ENCODE measurements around the gene ETV5.

DNA sequence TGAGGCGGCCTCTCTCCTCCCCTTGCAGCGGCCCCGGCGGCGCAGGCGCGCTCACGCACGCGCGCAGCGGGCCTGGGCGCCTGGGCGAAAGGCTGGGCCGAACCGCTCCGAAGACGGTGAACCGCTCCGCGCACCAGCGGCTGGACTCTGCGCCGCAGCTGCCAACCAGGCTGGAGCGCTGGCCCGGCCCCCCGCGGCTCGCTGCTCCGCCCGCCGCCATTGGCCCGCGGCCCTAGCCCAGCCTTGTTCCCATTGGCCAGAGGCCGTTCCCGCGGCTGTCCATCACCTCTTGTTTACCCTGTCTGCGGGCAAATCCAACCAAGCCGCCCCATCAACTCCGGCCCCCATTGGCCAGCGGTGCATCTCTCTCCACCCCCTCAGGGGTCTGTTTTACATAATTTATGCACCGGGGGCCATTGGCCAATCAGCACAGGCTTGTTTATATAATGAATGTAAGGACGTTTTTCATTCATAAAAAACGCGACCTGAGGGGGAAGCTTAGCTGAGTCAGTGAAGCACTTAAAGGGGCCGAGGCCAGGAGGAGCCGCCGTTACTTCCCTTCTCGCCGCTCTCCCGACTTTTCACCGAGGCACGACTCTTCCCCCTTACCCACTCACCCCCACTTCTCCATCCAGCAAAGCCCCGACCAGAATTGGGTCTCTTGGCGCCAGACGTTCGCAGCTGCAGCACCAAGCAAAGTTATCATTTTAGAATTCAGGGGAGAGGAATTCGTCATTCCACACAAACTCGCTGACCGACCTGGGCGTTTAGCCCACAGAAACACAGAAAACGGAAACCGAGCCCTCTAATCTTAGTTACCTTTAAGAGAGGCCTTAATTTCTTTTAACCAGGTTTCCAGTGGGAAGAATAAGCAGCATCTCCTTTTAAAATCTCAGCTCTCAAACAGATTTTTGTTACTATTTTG is at the start of gene ETV5:
- TF ChIP-seq, protein P1, sequence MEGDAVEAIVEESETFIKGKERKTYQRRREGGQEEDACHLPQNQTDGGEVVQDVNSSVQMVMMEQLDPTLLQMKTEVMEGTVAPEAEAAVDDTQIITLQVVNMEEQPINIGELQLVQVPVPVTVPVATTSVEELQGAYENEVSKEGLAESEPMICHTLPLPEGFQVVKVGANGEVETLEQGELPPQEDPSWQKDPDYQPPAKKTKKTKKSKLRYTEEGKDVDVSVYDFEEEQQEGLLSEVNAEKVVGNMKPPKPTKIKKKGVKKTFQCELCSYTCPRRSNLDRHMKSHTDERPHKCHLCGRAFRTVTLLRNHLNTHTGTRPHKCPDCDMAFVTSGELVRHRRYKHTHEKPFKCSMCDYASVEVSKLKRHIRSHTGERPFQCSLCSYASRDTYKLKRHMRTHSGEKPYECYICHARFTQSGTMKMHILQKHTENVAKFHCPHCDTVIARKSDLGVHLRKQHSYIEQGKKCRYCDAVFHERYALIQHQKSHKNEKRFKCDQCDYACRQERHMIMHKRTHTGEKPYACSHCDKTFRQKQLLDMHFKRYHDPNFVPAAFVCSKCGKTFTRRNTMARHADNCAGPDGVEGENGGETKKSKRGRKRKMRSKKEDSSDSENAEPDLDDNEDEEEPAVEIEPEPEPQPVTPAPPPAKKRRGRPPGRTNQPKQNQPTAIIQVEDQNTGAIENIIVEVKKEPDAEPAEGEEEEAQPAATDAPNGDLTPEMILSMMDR (tag by site-specific recombination; IDR thresholded peaks at IDR 0.05): no peak
- TF ChIP-seq, protein P2, sequence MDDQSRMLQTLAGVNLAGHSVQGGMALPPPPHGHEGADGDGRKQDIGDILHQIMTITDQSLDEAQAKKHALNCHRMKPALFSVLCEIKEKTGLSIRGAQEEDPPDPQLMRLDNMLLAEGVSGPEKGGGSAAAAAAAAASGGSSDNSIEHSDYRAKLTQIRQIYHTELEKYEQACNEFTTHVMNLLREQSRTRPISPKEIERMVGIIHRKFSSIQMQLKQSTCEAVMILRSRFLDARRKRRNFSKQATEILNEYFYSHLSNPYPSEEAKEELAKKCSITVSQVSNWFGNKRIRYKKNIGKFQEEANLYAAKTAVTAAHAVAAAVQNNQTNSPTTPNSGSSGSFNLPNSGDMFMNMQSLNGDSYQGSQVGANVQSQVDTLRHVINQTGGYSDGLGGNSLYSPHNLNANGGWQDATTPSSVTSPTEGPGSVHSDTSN (CRISPR knock-in tag; IDR thresholded peaks at IDR 0.05): peak; percentile 95
- TF ChIP-seq ZNF433 (tag by site-specific recombination; IDR thresholded peaks at IDR 0.05; ENCODE audit: low read depth) (no peak), ZNF24 (tag by site-specific recombination; IDR thresholded peaks at IDR 0.05) (0 out of 2 replicates have a peak, but pooled peaks have one; percentile 28), ZNF660 (tag by site-specific recombination; IDR thresholded peaks at IDR 0.05) (peak; percentile 54; the same call in 1 of the 2 replicates), ZNF626 (tag by site-specific recombination; IDR thresholded peaks at IDR 0.05) (no peak), MYNN (tag by site-specific recombination; IDR thresholded peaks at IDR 0.05; ENCODE audit: borderline replicate concordance) (no peak), MZF1 (tag by site-specific recombination; IDR thresholded peaks at IDR 0.05; ENCODE audit: borderline replicate concordance) (no peak), ZNF830 (tag by site-specific recombination; IDR thresholded peaks at IDR 0.05; ENCODE audit: low read depth) (no peak), ZNF558 (tag by site-specific recombination; IDR thresholded peaks at IDR 0.05) (no peak)
- TF ChIP-seq, protein P3, sequence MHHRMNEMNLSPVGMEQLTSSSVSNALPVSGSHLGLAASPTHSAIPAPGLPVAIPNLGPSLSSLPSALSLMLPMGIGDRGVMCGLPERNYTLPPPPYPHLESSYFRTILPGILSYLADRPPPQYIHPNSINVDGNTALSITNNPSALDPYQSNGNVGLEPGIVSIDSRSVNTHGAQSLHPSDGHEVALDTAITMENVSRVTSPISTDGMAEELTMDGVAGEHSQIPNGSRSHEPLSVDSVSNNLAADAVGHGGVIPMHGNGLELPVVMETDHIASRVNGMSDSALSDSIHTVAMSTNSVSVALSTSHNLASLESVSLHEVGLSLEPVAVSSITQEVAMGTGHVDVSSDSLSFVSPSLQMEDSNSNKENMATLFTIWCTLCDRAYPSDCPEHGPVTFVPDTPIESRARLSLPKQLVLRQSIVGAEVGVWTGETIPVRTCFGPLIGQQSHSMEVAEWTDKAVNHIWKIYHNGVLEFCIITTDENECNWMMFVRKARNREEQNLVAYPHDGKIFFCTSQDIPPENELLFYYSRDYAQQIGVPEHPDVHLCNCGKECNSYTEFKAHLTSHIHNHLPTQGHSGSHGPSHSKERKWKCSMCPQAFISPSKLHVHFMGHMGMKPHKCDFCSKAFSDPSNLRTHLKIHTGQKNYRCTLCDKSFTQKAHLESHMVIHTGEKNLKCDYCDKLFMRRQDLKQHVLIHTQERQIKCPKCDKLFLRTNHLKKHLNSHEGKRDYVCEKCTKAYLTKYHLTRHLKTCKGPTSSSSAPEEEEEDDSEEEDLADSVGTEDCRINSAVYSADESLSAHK (tag by site-specific recombination; IDR thresholded peaks at IDR 0.05): no peak
- TF ChIP-seq, protein P4, sequence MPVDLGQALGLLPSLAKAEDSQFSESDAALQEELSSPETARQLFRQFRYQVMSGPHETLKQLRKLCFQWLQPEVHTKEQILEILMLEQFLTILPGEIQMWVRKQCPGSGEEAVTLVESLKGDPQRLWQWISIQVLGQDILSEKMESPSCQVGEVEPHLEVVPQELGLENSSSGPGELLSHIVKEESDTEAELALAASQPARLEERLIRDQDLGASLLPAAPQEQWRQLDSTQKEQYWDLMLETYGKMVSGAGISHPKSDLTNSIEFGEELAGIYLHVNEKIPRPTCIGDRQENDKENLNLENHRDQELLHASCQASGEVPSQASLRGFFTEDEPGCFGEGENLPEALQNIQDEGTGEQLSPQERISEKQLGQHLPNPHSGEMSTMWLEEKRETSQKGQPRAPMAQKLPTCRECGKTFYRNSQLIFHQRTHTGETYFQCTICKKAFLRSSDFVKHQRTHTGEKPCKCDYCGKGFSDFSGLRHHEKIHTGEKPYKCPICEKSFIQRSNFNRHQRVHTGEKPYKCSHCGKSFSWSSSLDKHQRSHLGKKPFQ (tag by site-specific recombination; IDR thresholded peaks at IDR 0.05): no peak
